ENCODE measurements around the gene IVL. TPM values are rescaled to one million over a fixed set of nuclear protein-coding genes. Genes with fewer than 3 reads are reported as not detected.

The IVL gene
- total RNA-seq, 1 experiment from 2014 or later: not detected

DNA sequence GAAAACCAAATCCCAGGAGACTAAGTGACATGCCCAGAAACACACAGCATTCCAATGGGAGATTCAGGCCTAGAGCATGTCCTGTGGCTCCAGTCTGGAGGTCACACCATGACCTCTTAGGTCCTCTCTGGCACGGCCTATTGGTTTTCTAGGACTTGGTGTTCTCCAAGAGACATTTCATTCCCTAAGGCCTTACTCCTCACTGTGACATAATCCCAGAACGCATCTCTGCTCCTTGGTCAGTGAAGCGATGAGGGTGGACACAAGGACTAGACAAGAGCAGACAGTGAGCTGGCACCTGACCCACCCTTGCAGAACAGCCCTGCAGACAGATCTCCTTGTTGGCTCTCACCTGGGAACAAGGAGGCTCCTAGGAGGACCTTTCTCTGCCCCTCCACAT lies 860 bp downstream of the IVL start:
- no peak overlapping the region for H3K4me3 ChIP-seq (ENCODE audit: low read depth in 2 of 2, low read length in 2 of 2)
- H3K4me1 ChIP-seq (ENCODE audit: control insufficient read depth, insufficient read depth, low read length): no peaks in the 10 kb centered on the region
- BruUV-seq (replicated peaks): no TSS peak
- ChIA-PET POLR2A (no interaction called here), CTCF (no interaction called here)
- intact Hi-C loops (cut with micrococcal nuclease; ENCODE audit: unreplicated experiment): no loop called here
- no peak overlapping the region for H3K27ac ChIP-seq (ENCODE audit: low read length)
- H3K27me3 ChIP-seq (ENCODE audit: control insufficient read depth, insufficient read depth, low read length): peaks cover 4% of the 10 kb centered on the region
- TF ChIP-seq, protein P1, sequence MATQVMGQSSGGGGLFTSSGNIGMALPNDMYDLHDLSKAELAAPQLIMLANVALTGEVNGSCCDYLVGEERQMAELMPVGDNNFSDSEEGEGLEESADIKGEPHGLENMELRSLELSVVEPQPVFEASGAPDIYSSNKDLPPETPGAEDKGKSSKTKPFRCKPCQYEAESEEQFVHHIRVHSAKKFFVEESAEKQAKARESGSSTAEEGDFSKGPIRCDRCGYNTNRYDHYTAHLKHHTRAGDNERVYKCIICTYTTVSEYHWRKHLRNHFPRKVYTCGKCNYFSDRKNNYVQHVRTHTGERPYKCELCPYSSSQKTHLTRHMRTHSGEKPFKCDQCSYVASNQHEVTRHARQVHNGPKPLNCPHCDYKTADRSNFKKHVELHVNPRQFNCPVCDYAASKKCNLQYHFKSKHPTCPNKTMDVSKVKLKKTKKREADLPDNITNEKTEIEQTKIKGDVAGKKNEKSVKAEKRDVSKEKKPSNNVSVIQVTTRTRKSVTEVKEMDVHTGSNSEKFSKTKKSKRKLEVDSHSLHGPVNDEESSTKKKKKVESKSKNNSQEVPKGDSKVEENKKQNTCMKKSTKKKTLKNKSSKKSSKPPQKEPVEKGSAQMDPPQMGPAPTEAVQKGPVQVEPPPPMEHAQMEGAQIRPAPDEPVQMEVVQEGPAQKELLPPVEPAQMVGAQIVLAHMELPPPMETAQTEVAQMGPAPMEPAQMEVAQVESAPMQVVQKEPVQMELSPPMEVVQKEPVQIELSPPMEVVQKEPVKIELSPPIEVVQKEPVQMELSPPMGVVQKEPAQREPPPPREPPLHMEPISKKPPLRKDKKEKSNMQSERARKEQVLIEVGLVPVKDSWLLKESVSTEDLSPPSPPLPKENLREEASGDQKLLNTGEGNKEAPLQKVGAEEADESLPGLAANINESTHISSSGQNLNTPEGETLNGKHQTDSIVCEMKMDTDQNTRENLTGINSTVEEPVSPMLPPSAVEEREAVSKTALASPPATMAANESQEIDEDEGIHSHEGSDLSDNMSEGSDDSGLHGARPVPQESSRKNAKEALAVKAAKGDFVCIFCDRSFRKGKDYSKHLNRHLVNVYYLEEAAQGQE (IDR thresholded peaks at IDR 0.05; ENCODE audit: insufficient read depth in 1 of 2, low read depth in 2 of 2, low read length in 1 of 2): no peak
- TF ChIP-seq POLR2AphosphoS5 (IDR thresholded peaks at IDR 0.05; ENCODE audit: low read depth, low read length) (no peak), SIN3A (IDR thresholded peaks at IDR 0.05; ENCODE audit: borderline replicate concordance, insufficient read depth, low read depth, low read length) (no peak), TCF7L2 (IDR thresholded peaks at IDR 0.05; ENCODE audit: low read depth, low read length) (no peak), CTCF (IDR thresholded peaks at IDR 0.05) (no peak)
- ATAC-seq (no peak), DNase-seq (ENCODE audit: low read depth, low spot score) (no peak)
- in situ Hi-C loops (cut with HindIII; ENCODE audit: low pct_unique_long_range_greater_than_20kb, low sequenced_read_pairs): no loop called here
- no peaks in the 10 kb centered on the region for H3K36me3 ChIP-seq (ENCODE audit: control insufficient read depth, insufficient read depth, low read length)
- H3K9me3 ChIP-seq (ENCODE audit: control insufficient read depth, insufficient read depth, low read depth, low read length): no peaks in the 10 kb centered on the region

GRCh38 chr1:152912471-152912870 lies 4.1 kb downstream of the IVL start:
- BruUV-seq (replicated peaks): no TSS peak
- H3K9me3 ChIP-seq (ENCODE audit: control insufficient read depth, insufficient read depth, low read depth, low read length): no peaks in the 10 kb centered on the region
- no peak for TF ChIP-seq TCF7L2 (IDR thresholded peaks at IDR 0.05; ENCODE audit: low read depth, low read length)
- TF ChIP-seq CTCF (IDR thresholded peaks at IDR 0.05): no peak
- no peak overlapping the region for H3K27ac ChIP-seq (ENCODE audit: low read length)
- ATAC-seq (no peak), DNase-seq (ENCODE audit: low read depth, low spot score) (no peak)
- ChIA-PET CTCF (no interaction called here), POLR2A (no interaction called here)
- intact Hi-C loops (cut with micrococcal nuclease; ENCODE audit: unreplicated experiment) (no loop called here), in situ Hi-C loops (cut with HindIII; ENCODE audit: low pct_unique_long_range_greater_than_20kb, low sequenced_read_pairs) (no loop called here)
- H3K4me1 ChIP-seq (ENCODE audit: control insufficient read depth, insufficient read depth, low read length): no peaks in the 10 kb centered on the region
- H3K4me3 ChIP-seq (ENCODE audit: low read depth in 2 of 2, low read length in 2 of 2): no peak overlapping the region
- H3K36me3 ChIP-seq (ENCODE audit: control insufficient read depth, insufficient read depth, low read length): no peaks in the 10 kb centered on the region
- no peaks in the 10 kb centered on the region; the same call in 1 of the 2 replicates for H3K27me3 ChIP-seq (ENCODE audit: control insufficient read depth, insufficient read depth, low read length)

DNA sequence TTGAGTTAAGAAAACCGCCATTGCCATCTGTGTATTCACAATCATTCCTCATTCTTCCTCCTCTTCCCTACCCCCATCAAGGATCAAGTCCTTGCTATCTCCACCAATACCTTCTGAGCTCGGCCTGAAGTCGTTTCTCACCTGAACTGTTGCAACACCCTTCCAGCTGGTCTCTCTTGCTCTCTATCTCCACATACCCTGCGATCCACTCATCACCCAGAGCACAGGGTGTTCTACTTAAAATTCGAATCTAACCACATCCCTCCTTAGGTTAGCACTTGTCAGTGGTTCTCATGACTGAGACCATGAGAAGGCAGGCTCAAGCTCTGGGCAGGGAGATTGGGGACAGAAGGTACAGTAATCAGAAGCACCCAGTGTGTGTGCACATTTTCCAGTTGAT lies 4.6 kb downstream of the IVL start:
- in situ Hi-C loops (cut with HindIII; ENCODE audit: low pct_unique_long_range_greater_than_20kb, low sequenced_read_pairs): no loop called here
- CTCF ChIA-PET: no interaction called here
- POLR2A ChIA-PET: no interaction called here
- TF ChIP-seq SIN3A (IDR thresholded peaks at IDR 0.05; ENCODE audit: borderline replicate concordance, insufficient read depth, low read depth, low read length): no peak
- TF ChIP-seq, protein P1 (IDR thresholded peaks at IDR 0.05; ENCODE audit: insufficient read depth in 1 of 2, low read depth in 2 of 2, low read length in 1 of 2): no peak
- TF ChIP-seq TCF7L2 (IDR thresholded peaks at IDR 0.05; ENCODE audit: low read depth, low read length): no peak
- TF ChIP-seq POLR2AphosphoS5 (IDR thresholded peaks at IDR 0.05; ENCODE audit: low read depth, low read length): no peak
- no peak for TF ChIP-seq CTCF (IDR thresholded peaks at IDR 0.05)
- Histone ChIP-seq H3K9me3 (ENCODE audit: control insufficient read depth, insufficient read depth, low read depth, low read length) (no peaks in the 10 kb centered on the region), H3K4me3 (ENCODE audit: low read depth in 2 of 2, low read length in 2 of 2) (no peak overlapping the region), H3K36me3 (ENCODE audit: control insufficient read depth, insufficient read depth, low read length) (no peaks in the 10 kb centered on the region), H3K27me3 (ENCODE audit: control insufficient read depth, insufficient read depth, low read length) (no peaks in the 10 kb centered on the region; the same call in 1 of the 2 replicates), H3K4me1 (ENCODE audit: control insufficient read depth, insufficient read depth, low read length) (no peaks in the 10 kb centered on the region), H3K27ac (ENCODE audit: low read length) (no peak overlapping the region)
- intact Hi-C loops (cut with micrococcal nuclease; ENCODE audit: unreplicated experiment): no loop called here
- no peak for DNase-seq (ENCODE audit: low read depth, low spot score)
- ATAC-seq: no peak
- no TSS peak for BruUV-seq (replicated peaks)

All from Panc1 (cell line).